HCT116 (cell line): ENCODE results near the gene CCDC181. TPM values are rescaled to one million over a fixed set of nuclear protein-coding genes. Genes with fewer than 3 reads are reported as not detected.

ENCODE experiments used
- ATAC-seq: fragments of 200-7000 bp; cut with Tn5 transposase; 2 replicates; pipeline ENCODE4 v1.9.1; 2020; ENCODE audit warnings: mild to moderate bottlenecking, moderate library complexity
- BruUV-seq: library from RNA; stranded (reverse); fragments of 400-500 nt; replicated peaks from 2 replicates; lab custom pipeline; 2021; lab: Mats Ljungman, UMichigan
- CTCF ChIA-PET: fragments of 300-600 bp; sonication (Branson Sonifier 250); formaldehyde crosslinking; loops from one replicate; lab custom pipeline; 2021; ENCODE audit warnings: antibody characterized with exemption; lab: Charles Lee
- POLR2A ChIA-PET: fragments of 300-600, 350-600 bp; sonication (Branson Sonifier 250); formaldehyde crosslinking; loops from one replicate; lab custom pipeline; 2021; ENCODE audit warnings: antibody characterized with exemption; lab: Charles Lee
- RAD21 ChIA-PET, 2 experiments: fragments of 300-600 bp; sonication (Branson Sonifier 250); formaldehyde crosslinking; loops; one replicate each; lab custom pipeline; 2023; ENCODE audit warnings: low total read pairs in 2 of 2; ENCODE audit not compliant: uncharacterized antibody in 2 of 2, unreplicated experiment in 2 of 2, low non-redundant PET in 1 of 2; lab: Charles Lee
- DNase-seq: peaks from one replicate; pipeline ENCODE4 v3.0.0-alpha.2; 2010; ENCODE audit warnings: low read depth, low spot score
- H2AFZ ChIP-seq: fragments of 200-600 bp; shearing (Covaris generic), sonication (generic); 2 replicates; pipeline ENCODE4 v1.6.1; 2017; ENCODE audit warnings: low read depth, mixed run types, mixed read lengths, antibody characterized with exemption, low read length; ENCODE audit not compliant: poor library complexity, severe bottlenecking
- H3K27ac ChIP-seq: 2 replicates; pipeline ENCODE4 v1.5.1; 2012; ENCODE audit warnings: low read depth, low read length
- H3K27me3 ChIP-seq: fragments of 200-600 bp; sonication (generic); 2 replicates; pipeline ENCODE4 v1.6.1; 2016; ENCODE audit warnings: mixed run types, low read length, mixed read lengths; ENCODE audit not compliant: insufficient read depth
- H3K36me3 ChIP-seq, 2 experiments: fragments of 200-500 bp in 1 of 2; fragments of 200-600 bp in 1 of 2; sonication (Bioruptor generic) in 1 of 2; sonication (generic) in 1 of 2; 2 replicates each; pipeline versions ENCODE4 v1.5.1 to v1.6.1; 2014 to 2016; ENCODE audit warnings: low read length in 2 of 2, inconsistent platforms in 1 of 2, mixed read lengths in 1 of 2, mixed run types in 1 of 2; ENCODE audit not compliant: insufficient read depth in 2 of 2, control insufficient read depth in 1 of 2
- H3K4me1 ChIP-seq, 2 experiments: fragments of 200-600 bp in 1 of 2; sonication (generic) in 1 of 2; 2 replicates each; pipeline versions ENCODE4 v1.5.1 to v1.6.1; 2012 to 2017; ENCODE audit warnings: low read length in 2 of 2, inconsistent platforms in 1 of 2, mild to moderate bottlenecking in 1 of 2, mixed read lengths in 1 of 2, mixed run types in 1 of 2, moderate library complexity in 1 of 2; ENCODE audit not compliant: insufficient read depth in 2 of 2, control insufficient read depth in 1 of 2
- H3K4me2 ChIP-seq: fragments of 200-600 bp; sonication (generic); 2 replicates; pipeline ENCODE4 v1.6.1; 2017; ENCODE audit warnings: mixed run types, low read length, mixed read lengths
- H3K4me3 ChIP-seq, 2 experiments: fragments of 200-600 bp in 1 of 2; sonication (generic) in 1 of 2; replicated peaks in 1 of 2; 2 replicates each; pipeline ENCODE4 v1.5.1; 2011 to 2016; ENCODE audit warnings: low read length in 2 of 2, control low read depth in 1 of 2, low read depth in 1 of 2, mild to moderate bottlenecking in 1 of 2, mixed read lengths in 1 of 2, mixed run types in 1 of 2
- H3K79me2 ChIP-seq: fragments of 200-600 bp; sonication (generic); 2 replicates; pipeline ENCODE4 v1.6.1; 2017; ENCODE audit warnings: mild to moderate bottlenecking, mixed run types, low read length, moderate library complexity, mixed read lengths; ENCODE audit not compliant: insufficient read depth
- H3K9ac ChIP-seq: fragments of 200-600 bp; sonication (generic); 2 replicates; pipeline ENCODE4 v1.6.1; 2016; ENCODE audit warnings: low read length, mixed read lengths
- H3K9me2 ChIP-seq: fragments of 200-600 bp; sonication (generic), shearing (Covaris generic); 2 replicates; pipeline ENCODE4 v1.6.1; 2017; ENCODE audit warnings: mixed run types, mild to moderate bottlenecking, moderate library complexity; ENCODE audit not compliant: insufficient read depth
- H3K9me3 ChIP-seq, 2 experiments: fragments of 200-500 bp in 1 of 2; fragments of 200-600 bp in 1 of 2; sonication (Bioruptor generic) in 1 of 2; sonication (generic) in 1 of 2; 2 replicates each; pipeline ENCODE4 v1.6.1; 2014 to 2017; ENCODE audit warnings: low read length in 2 of 2, mixed read lengths in 2 of 2, inconsistent platforms in 1 of 2, low read depth in 1 of 2, mild to moderate bottlenecking in 1 of 2, mixed run types in 1 of 2, moderate library complexity in 1 of 2; ENCODE audit not compliant: control insufficient read depth in 1 of 2, insufficient read depth in 1 of 2
- H4K20me1 ChIP-seq: fragments of 200-600 bp; sonication (generic), shearing (Covaris generic); 2 replicates; pipeline ENCODE4 v1.6.1; 2017; ENCODE audit warnings: mixed run types, mild to moderate bottlenecking, moderate library complexity; ENCODE audit not compliant: insufficient read depth
- ELF1 ChIP-seq: IDR thresholded peaks from 2 replicates; pipeline ENCODE4 v1.6.1; 2012; ENCODE audit warnings: low read depth, borderline replicate concordance
- EZH2 ChIP-seq: fragments of 200-600 bp; sonication (generic); IDR thresholded peaks from 2 replicates; pipeline ENCODE4 v1.6.1; 2017; ENCODE audit warnings: antibody characterized with exemption, mixed run types
- FOSL1 ChIP-seq: IDR thresholded peaks from 2 replicates; pipeline ENCODE4 v1.6.1; 2012; ENCODE audit warnings: low read depth
- JUND ChIP-seq: IDR thresholded peaks from 2 replicates; pipeline ENCODE4 v1.6.1; 2012
- RAD21 ChIP-seq: IDR thresholded peaks from 2 replicates; pipeline ENCODE4 v1.6.1; 2012; ENCODE audit warnings: low read depth, mild to moderate bottlenecking
- SRF ChIP-seq: IDR thresholded peaks from 2 replicates; pipeline ENCODE4 v1.6.1; 2012; ENCODE audit warnings: low read depth
- YY1 ChIP-seq: IDR thresholded peaks from 2 replicates; pipeline ENCODE4 v1.6.1; 2011; ENCODE audit warnings: low read length, low read depth, moderate library complexity, mild to moderate bottlenecking; ENCODE audit not compliant: insufficient replicate concordance; ENCODE audit errors: extremely low read depth
- ZFX ChIP-seq: fragments of 450-650 bp; IDR thresholded peaks from 2 replicates; pipeline ENCODE4 v1.6.1; 2017
- intact Hi-C: fragments of 100-400 bp; cut with micrococcal nuclease; formaldehyde crosslinking; loops from 2 replicates; pipeline ENCODE4 v1.10.0; 2022
- total RNA-seq: library from RNA; stranded (reverse); gene quantifications from one replicate; pipeline ENCODE4 v1.2.1, GENCODE V29; 2021; ENCODE audit not compliant: unreplicated experiment
- TF ChIP-seq, protein P1 (sequence below): IDR thresholded peaks from 2 replicates; pipeline ENCODE4 v1.6.1; 2012
- TF ChIP-seq, protein P2 (sequence below), 3 experiments: fragments of 200-600 bp in 1 of 3; sonication (generic) in 1 of 3; IDR thresholded peaks in 2 of 3; conservative IDR thresholded peaks in 1 of 3; 2 replicates each; pipeline ENCODE4 v1.5.1; 2012 to 2017; ENCODE audit warnings: low read depth in 2 of 3, low read length in 2 of 3, antibody characterized with exemption in 1 of 3, borderline replicate concordance in 1 of 3, control low read depth in 1 of 3, mild to moderate bottlenecking in 1 of 3, mixed read lengths in 1 of 3, mixed run types in 1 of 3, moderate library complexity in 1 of 3; ENCODE audit not compliant: insufficient read depth in 1 of 3
- TF ChIP-seq, protein P3 (sequence below): IDR thresholded peaks from 2 replicates; pipeline ENCODE4 v1.6.1; 2012; ENCODE audit warnings: low read depth

The CCDC181 gene
- total RNA-seq, 1 experiment from 2014 or later: not detected

DNA sequence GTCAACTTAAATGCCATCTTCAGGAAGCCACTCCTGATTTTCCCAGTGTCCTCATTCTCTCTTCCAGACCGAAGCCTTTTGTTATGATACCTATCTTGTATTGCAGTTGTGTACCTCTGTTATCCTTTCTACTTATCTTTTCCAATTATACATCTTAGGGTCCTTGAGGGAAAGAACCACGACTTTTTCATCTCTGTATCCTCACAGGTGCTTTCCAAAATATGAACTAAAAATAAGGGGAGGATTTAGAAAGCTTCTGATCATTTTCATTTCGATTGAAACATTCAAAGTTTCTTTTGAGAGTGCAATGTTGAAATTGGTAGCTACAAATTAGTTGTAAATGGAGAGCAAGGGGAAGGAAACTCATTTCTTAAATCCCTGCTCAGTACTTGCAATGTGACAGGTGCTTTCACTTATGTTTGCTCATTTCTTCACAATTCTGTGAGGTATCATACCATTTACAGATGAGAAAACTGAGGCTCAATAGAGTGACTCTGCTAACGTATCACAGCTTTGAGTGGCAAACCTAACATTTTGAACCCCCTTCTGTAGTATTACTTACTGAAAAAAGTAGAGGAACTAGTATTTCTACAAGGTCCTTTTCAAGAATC is 34.2 kb upstream of the CCDC181 start:
- ATAC-seq: no peak
- no peak for TF ChIP-seq FOSL1
- no peak for TF ChIP-seq YY1
- TF ChIP-seq, protein P1, sequence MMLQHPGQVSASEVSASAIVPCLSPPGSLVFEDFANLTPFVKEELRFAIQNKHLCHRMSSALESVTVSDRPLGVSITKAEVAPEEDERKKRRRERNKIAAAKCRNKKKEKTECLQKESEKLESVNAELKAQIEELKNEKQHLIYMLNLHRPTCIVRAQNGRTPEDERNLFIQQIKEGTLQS: no peak
- TF ChIP-seq JUND: no peak
- TF ChIP-seq RAD21: no peak
- TF ChIP-seq, all 23 proteins: peak for 0
- H3K27ac ChIP-seq: no peak overlapping the region
- no peaks in the 10 kb centered on the region for H3K79me2 ChIP-seq
- H3K9ac ChIP-seq: no peak overlapping the region
- no peak overlapping the region for H3K4me3 ChIP-seq
- intact Hi-C loops: loop anchor here (10.0 kb wide), 1 partner anchor 857 kb away; no protein-coding TSS in a partner anchor
- ChIA-PET CTCF (no interaction called here), POLR2A (no interaction called here), RAD21 (no interaction called here)
- H3K36me3 ChIP-seq: peaks cover 0 to 3% of the 10 kb centered on the region in 2 experiments; a peak in 1 of 4 replicates
- no peaks in the 10 kb centered on the region for H3K4me1 ChIP-seq
- no peak for DNase-seq
- no peak overlapping the region for H2AFZ ChIP-seq
- no TSS peak for BruUV-seq
- H3K27me3 ChIP-seq: no peaks in the 10 kb centered on the region
- H3K4me2 ChIP-seq: no peak overlapping the region
- no peaks in the 10 kb centered on the region for H3K9me3 ChIP-seq
- no peaks in the 10 kb centered on the region for H3K9me2 ChIP-seq
- H4K20me1 ChIP-seq: no peaks in the 10 kb centered on the region

DNA sequence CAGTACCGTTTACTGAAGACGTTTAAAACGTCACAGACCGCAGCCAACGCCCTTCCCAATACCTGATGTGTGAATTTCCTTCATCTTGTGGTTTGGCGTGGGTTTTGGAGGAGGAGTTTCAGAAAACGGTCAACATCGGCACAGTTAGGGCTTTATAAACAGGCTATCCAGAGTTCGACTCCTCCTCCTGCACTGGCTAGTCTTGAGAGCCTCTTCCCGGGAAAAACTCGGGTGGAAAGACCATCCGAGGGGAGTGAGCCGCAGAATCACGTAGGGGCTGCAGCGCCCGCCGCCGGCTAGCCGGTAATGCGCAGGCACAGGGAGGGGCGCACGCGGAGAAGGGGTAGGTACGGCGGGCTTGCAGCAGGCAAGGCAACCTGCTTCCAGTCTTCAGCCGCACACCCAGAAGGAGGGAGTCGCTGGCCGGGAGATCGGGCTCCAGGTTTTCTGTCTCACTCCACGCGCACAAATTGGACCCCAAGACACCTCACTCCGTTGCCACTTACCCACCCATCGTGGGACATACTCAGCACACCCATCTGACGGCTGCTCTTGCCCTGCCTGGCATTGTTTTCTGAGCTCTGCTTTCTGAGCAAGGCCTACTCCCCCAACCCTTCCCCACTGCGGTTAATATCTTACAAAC is 33.0 kb upstream of the CCDC181 start:
- DNase-seq (no peak), ATAC-seq (no peak)
- H2AFZ ChIP-seq: no peak overlapping the region
- CTCF ChIA-PET: no interaction called here
- POLR2A ChIA-PET: no interaction called here
- TF ChIP-seq RAD21 (no peak), SRF (no peak), ZFX (no peak), ELF1 (no peak), YY1 (no peak), EZH2 (no peak)
- TF ChIP-seq, protein P2, sequence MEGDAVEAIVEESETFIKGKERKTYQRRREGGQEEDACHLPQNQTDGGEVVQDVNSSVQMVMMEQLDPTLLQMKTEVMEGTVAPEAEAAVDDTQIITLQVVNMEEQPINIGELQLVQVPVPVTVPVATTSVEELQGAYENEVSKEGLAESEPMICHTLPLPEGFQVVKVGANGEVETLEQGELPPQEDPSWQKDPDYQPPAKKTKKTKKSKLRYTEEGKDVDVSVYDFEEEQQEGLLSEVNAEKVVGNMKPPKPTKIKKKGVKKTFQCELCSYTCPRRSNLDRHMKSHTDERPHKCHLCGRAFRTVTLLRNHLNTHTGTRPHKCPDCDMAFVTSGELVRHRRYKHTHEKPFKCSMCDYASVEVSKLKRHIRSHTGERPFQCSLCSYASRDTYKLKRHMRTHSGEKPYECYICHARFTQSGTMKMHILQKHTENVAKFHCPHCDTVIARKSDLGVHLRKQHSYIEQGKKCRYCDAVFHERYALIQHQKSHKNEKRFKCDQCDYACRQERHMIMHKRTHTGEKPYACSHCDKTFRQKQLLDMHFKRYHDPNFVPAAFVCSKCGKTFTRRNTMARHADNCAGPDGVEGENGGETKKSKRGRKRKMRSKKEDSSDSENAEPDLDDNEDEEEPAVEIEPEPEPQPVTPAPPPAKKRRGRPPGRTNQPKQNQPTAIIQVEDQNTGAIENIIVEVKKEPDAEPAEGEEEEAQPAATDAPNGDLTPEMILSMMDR (IDR thresholded peaks at IDR 0.05 in 2 of 3, conservative IDR thresholded peaks at IDR 0.05 in 1 of 3; ENCODE audit: borderline replicate concordance in 1 of 3, insufficient read depth in 1 of 3, low read depth in 2 of 3, low read length in 2 of 3): no peak
- TF ChIP-seq, protein P3, sequence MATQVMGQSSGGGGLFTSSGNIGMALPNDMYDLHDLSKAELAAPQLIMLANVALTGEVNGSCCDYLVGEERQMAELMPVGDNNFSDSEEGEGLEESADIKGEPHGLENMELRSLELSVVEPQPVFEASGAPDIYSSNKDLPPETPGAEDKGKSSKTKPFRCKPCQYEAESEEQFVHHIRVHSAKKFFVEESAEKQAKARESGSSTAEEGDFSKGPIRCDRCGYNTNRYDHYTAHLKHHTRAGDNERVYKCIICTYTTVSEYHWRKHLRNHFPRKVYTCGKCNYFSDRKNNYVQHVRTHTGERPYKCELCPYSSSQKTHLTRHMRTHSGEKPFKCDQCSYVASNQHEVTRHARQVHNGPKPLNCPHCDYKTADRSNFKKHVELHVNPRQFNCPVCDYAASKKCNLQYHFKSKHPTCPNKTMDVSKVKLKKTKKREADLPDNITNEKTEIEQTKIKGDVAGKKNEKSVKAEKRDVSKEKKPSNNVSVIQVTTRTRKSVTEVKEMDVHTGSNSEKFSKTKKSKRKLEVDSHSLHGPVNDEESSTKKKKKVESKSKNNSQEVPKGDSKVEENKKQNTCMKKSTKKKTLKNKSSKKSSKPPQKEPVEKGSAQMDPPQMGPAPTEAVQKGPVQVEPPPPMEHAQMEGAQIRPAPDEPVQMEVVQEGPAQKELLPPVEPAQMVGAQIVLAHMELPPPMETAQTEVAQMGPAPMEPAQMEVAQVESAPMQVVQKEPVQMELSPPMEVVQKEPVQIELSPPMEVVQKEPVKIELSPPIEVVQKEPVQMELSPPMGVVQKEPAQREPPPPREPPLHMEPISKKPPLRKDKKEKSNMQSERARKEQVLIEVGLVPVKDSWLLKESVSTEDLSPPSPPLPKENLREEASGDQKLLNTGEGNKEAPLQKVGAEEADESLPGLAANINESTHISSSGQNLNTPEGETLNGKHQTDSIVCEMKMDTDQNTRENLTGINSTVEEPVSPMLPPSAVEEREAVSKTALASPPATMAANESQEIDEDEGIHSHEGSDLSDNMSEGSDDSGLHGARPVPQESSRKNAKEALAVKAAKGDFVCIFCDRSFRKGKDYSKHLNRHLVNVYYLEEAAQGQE: no peak
- TF ChIP-seq, protein P1: no peak
- intact Hi-C loops: loop anchor here (10.0 kb wide), 1 partner anchor 856 kb away; no protein-coding TSS in a partner anchor
- H3K4me2 ChIP-seq: no peak overlapping the region
- no peaks in the 10 kb centered on the region for H3K79me2 ChIP-seq
- H3K4me1 ChIP-seq: no peaks in the 10 kb centered on the region
- no peak overlapping the region for H3K9ac ChIP-seq
- H3K9me2 ChIP-seq: no peaks in the 10 kb centered on the region
- peaks cover 0 to 1% of the 10 kb centered on the region in 2 experiments; a peak in 1 of 4 replicates for H3K36me3 ChIP-seq
- H3K27me3 ChIP-seq: no peaks in the 10 kb centered on the region
- BruUV-seq: no TSS peak
- no peaks in the 10 kb centered on the region for H4K20me1 ChIP-seq
- RAD21 ChIA-PET: no interaction called here
- no peaks in the 10 kb centered on the region for H3K9me3 ChIP-seq
- no peak overlapping the region for H3K4me3 ChIP-seq
- no peak overlapping the region for H3K27ac ChIP-seq
